ENCODE results near the gene EPB41L3. TPM values are rescaled to one million over a fixed set of nuclear protein-coding genes. Genes with fewer than 3 reads are reported as not detected.

Gene EPB41L3
- total and polyA plus RNA-seq, 2 donors (not counting 1 experiment from before 2014, with no cell fraction given) = 3.1 to 29.9 TPM

DNA sequence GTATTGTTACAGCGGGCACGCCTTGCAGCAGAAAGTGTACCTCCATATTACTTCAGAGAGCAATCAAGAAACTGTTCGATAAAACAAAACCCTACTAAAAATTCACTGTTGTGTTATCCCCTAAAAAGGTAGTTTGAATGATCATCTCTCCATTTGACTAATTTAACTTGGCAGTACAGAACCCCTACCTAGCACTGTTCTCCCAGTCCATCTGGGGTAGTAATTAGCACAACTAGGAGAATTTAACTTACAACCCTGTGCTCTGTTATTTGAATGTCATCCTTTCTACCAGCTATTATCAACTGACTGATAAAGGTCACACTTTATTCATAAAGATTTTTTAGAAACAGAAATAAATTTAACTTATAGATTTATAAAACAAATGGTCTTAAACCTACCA lies 121.2 kb downstream of the EPB41L3 start:
- Histone ChIP-seq H3K4me3 (replicated peaks in 1 of 4; ENCODE audit: control extremely low read depth in 1 of 4, insufficient read depth in 1 of 4, low read depth in 3 of 4, low read length in 4 of 4) (no peak overlapping the region), H3K9me3 (ENCODE audit: control insufficient read depth, insufficient read depth, low read depth, low read length) (no peaks in the 10 kb centered on the region), H3K27me3 (ENCODE audit: control insufficient read depth, insufficient read depth, low read length) (no peaks in the 10 kb centered on the region), H3K27ac (ENCODE audit: insufficient read depth, low read length) (no peak overlapping the region), H3K36me3 (ENCODE audit: control insufficient read depth, insufficient read depth, low read length) (no peaks in the 10 kb centered on the region), H2AFZ (ENCODE audit: low read length) (no peak overlapping the region), H3K79me2 (ENCODE audit: control insufficient read depth, insufficient read depth, low read length) (no peaks in the 10 kb centered on the region), H3K4me1 (ENCODE audit: control insufficient read depth, extremely low read depth, insufficient read depth, low read length) (no peaks in the 10 kb centered on the region), H4K20me1 (ENCODE audit: control insufficient read depth, extremely low read depth, insufficient read depth, low read length) (no peaks in the 10 kb centered on the region), H3K9ac (ENCODE audit: insufficient read depth, low read length) (no peak overlapping the region), H3K4me2 (ENCODE audit: extremely low read depth, insufficient read depth, low read length) (no peak overlapping the region)
- no peak for DNase-seq (ENCODE audit: low read depth in 2 of 2)
- TF ChIP-seq, protein P1, sequence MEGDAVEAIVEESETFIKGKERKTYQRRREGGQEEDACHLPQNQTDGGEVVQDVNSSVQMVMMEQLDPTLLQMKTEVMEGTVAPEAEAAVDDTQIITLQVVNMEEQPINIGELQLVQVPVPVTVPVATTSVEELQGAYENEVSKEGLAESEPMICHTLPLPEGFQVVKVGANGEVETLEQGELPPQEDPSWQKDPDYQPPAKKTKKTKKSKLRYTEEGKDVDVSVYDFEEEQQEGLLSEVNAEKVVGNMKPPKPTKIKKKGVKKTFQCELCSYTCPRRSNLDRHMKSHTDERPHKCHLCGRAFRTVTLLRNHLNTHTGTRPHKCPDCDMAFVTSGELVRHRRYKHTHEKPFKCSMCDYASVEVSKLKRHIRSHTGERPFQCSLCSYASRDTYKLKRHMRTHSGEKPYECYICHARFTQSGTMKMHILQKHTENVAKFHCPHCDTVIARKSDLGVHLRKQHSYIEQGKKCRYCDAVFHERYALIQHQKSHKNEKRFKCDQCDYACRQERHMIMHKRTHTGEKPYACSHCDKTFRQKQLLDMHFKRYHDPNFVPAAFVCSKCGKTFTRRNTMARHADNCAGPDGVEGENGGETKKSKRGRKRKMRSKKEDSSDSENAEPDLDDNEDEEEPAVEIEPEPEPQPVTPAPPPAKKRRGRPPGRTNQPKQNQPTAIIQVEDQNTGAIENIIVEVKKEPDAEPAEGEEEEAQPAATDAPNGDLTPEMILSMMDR (conservative IDR thresholded peaks at IDR 0.05 in 1 of 2, IDR thresholded peaks at IDR 0.05 in 1 of 2; ENCODE audit: low read depth in 1 of 2, low read length in 2 of 2) = no peak
- TF ChIP-seq EZH2 (IDR thresholded peaks at IDR 0.05; ENCODE audit: low read length, missing control alignments) = no peak

DNA sequence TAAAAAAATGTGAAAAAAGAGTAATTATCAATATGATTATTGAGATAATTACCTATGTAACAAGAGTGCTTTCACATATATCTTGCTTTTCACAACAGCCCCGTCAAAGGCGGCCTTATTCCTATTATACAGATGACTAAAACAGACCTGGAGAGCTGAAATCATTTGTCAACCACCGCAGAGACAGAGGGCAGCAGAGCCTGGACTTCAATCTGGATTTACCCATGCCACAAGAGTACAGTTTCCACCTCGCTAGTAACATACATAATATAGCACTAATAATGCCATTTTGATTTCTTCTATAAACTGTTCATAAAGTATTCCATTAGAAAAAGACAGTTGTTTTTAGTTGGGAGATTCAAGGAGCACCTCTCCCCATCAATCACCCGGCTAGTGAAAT lies 121.8 kb downstream of the EPB41L3 start:
- Histone ChIP-seq H3K27ac (ENCODE audit: insufficient read depth, low read length) (no peak overlapping the region), H3K36me3 (ENCODE audit: control insufficient read depth, insufficient read depth, low read length) (no peaks in the 10 kb centered on the region), H3K4me2 (ENCODE audit: extremely low read depth, insufficient read depth, low read length) (no peak overlapping the region), H3K79me2 (ENCODE audit: control insufficient read depth, insufficient read depth, low read length) (no peaks in the 10 kb centered on the region), H3K9me3 (ENCODE audit: control insufficient read depth, insufficient read depth, low read depth, low read length) (no peaks in the 10 kb centered on the region), H3K4me1 (ENCODE audit: control insufficient read depth, extremely low read depth, insufficient read depth, low read length) (no peaks in the 10 kb centered on the region), H4K20me1 (ENCODE audit: control insufficient read depth, extremely low read depth, insufficient read depth, low read length) (no peaks in the 10 kb centered on the region), H3K4me3 (replicated peaks in 1 of 4; ENCODE audit: control extremely low read depth in 1 of 4, insufficient read depth in 1 of 4, low read depth in 3 of 4, low read length in 4 of 4) (no peak overlapping the region), H2AFZ (ENCODE audit: low read length) (no peak overlapping the region), H3K27me3 (ENCODE audit: control insufficient read depth, insufficient read depth, low read length) (no peaks in the 10 kb centered on the region), H3K9ac (ENCODE audit: insufficient read depth, low read length) (no peak overlapping the region)
- TF ChIP-seq, protein P1 (conservative IDR thresholded peaks at IDR 0.05 in 1 of 2, IDR thresholded peaks at IDR 0.05 in 1 of 2; ENCODE audit: low read depth in 1 of 2, low read length in 2 of 2) = no peak
- no peak for TF ChIP-seq EZH2 (IDR thresholded peaks at IDR 0.05; ENCODE audit: low read length, missing control alignments)
- no peak for DNase-seq (ENCODE audit: low read depth in 2 of 2)

DNA sequence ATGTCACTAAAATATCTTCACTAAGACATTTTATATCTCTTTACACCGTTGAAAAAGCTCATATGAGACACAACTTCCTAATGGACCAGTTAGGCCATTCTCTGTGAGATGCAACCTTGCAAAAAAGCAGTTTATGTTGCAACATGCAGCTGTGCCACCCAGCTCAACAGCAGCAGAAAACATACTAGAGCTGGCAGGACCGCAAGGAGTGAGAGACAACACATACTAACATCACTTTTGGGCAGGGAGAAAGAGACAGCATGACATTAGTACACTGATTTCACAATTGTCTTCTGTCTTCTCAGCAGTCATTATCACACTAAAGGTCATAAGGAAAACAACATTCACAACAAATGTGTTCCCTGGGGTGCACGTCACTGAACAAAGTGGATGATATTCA lies 122.9 kb downstream of the EPB41L3 start:
- no peak overlapping the region for H3K9ac ChIP-seq (ENCODE audit: insufficient read depth, low read length)
- no peaks in the 10 kb centered on the region for H3K36me3 ChIP-seq (ENCODE audit: control insufficient read depth, insufficient read depth, low read length)
- no peaks in the 10 kb centered on the region for H3K4me1 ChIP-seq (ENCODE audit: control insufficient read depth, extremely low read depth, insufficient read depth, low read length)
- no peak for DNase-seq (ENCODE audit: low read depth in 2 of 2)
- no peak overlapping the region for H3K4me3 ChIP-seq (replicated peaks in 1 of 4; ENCODE audit: control extremely low read depth in 1 of 4, insufficient read depth in 1 of 4, low read depth in 3 of 4, low read length in 4 of 4)
- H3K79me2 ChIP-seq (ENCODE audit: control insufficient read depth, insufficient read depth, low read length) = no peaks in the 10 kb centered on the region
- no peak overlapping the region for H3K27ac ChIP-seq (ENCODE audit: insufficient read depth, low read length)
- no peak overlapping the region for H2AFZ ChIP-seq (ENCODE audit: low read length)
- no peak for TF ChIP-seq EZH2 (IDR thresholded peaks at IDR 0.05; ENCODE audit: low read length, missing control alignments)
- TF ChIP-seq, protein P1 (conservative IDR thresholded peaks at IDR 0.05 in 1 of 2, IDR thresholded peaks at IDR 0.05 in 1 of 2; ENCODE audit: low read depth in 1 of 2, low read length in 2 of 2) = no peak
- H3K4me2 ChIP-seq (ENCODE audit: extremely low read depth, insufficient read depth, low read length) = no peak overlapping the region
- H4K20me1 ChIP-seq (ENCODE audit: control insufficient read depth, extremely low read depth, insufficient read depth, low read length) = no peaks in the 10 kb centered on the region
- no peaks in the 10 kb centered on the region for H3K9me3 ChIP-seq (ENCODE audit: control insufficient read depth, insufficient read depth, low read depth, low read length)
- no peaks in the 10 kb centered on the region for H3K27me3 ChIP-seq (ENCODE audit: control insufficient read depth, insufficient read depth, low read length)

All from fibroblast of lung (primary cell).